Activated CD4-positive, alpha-beta T cell treated with anti-CD3 and anti-CD28 coated beads for 24 hours (primary cell): ENCODE data around the gene MYO1H.

ENCODE experiments used
- DNase-seq, 2 donors: peaks; one replicate each; pipeline ENCODE4 v3.0.0-alpha.2; 2020; ENCODE audit warnings: low read depth in 2 of 2

The MYO1H gene

GRCh38 chr12:109449845-109450532, 102.3 kb downstream of the MYO1H start:
- no peak for DNase-seq

DNA sequence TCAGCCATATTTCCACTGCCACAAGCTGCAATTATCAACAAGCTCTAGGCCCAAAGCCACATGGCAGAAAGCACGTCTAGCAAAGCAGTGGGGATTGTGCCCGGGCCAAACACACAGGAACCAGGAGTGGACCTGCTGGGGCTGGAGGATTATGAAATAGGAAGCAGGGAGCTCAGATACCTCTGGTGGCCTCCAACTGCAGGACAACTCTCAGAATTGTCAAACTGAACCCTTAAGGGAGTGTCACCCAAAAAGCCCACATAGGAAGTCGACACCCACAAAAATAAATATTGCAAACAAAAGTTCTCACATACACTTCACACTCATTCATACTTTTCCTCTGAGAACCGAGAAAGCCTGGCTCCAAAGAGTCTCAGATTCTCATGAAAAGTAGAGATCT, 103.3 kb downstream of the MYO1H start:
- DNase-seq = no peak

- DNase-seq = no peak
Measured at GRCh38 chr12:109451400-109451799, 103.7 kb downstream of the MYO1H start.

DNA sequence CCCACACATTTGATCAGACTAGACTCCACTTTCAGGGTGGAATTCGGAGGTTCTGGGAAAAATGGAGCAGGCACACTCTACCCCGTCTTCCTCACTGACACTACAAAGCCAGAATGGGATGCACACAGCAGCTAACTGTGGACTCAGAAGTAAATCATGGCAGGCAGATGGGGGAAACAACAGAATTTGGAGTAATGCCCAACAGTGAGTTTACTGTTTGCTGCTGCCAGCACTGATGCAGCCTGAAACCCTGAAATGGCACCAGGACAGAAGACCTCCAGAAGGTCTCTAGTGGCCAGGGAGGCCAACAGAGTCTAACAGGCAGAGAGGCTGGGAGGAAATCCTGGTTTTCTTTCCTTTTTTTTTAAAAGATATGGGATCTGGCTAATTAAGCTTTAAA, 104.8 kb downstream of the MYO1H start:
- no peak for DNase-seq

GRCh38 chr12:109455706-109456105, 108.0 kb downstream of the MYO1H start:
- no peak for DNase-seq

DNA sequence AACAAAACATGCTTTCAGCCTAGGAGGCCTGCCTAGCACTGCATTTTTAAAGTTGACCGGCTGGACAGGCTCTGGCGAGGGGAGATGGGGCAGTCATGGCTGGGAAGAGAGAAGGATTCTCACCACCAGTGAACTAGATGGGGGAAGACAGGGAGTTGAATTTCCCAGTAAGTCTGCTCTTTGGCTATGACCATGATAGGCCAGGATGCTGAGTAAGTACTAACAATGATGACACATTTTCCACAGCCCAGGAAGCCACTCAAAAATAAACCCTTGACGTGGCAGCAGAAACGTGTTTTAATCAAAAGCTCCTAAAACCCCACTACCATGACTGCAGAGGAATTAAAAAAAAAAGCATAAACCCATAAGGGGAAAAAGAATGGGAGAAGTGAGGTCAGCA, 110.4 kb downstream of the MYO1H start:
- DNase-seq = no peak

DNA sequence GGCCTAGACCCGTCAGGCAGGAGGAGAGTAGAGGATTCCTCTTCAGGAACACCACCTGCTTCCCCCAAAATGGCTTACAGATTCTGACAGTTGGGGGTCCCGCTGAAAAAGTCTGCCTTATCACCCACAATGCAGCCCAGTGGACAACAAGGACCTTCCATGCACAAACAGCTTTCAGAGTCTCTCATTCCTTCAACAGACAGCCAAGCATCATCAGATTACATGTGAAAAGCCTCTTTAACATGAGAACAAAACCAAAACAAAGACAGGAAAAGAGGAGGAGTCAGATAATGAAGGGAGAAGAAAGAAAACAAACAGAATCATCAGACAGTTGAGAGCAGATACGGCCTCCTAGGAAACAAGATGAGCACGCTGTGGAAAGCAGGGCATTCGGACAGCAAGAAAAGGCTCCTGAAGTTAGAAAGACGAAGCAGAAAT, 111.1 kb downstream of the MYO1H start:
- DNase-seq = no peak

- DNase-seq = no peak
Measured at GRCh38 chr12:109459247-109459646, 111.5 kb downstream of the MYO1H start.

GRCh38 chr12:109460538-109460937, 112.8 kb downstream of the MYO1H start:
- no peak for DNase-seq

DNA sequence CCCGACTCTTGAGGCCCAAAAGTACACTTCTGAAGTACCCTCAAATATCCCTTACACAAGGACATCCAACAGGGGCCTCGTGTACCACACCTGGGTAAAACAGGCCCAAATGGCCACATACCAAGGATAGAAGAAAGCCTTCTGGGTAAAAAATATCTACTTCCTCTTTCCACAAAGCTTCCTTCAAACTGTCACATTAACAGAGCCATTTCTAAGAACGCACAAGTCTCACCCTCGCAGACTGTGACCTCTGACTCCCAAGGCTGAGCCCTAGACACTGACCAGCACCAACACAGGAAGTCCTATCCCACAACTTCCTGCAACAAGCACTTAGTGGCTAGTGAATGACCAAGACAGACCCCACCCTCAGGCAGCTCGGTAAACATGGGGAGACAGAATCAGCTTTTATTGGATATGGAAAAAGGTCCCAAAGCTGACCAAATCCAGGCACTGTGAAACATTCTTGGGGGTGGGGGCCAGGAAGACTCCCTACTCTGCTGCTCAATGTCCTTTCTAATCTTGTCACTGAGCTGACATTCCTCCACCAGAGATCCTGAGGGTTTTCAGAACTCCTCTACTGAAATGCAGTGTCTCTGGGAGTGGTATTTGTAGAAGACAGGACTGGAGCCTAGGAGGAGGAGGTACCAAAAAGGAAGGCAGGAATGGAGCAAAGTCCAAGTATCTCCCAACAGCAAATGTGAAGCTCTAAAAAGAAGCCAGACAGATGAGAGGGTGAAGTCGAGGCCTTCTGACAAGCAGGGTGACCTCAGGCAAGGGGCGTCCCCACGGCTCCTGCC, 113.5 kb downstream of the MYO1H start:
- DNase-seq = no peak

DNA sequence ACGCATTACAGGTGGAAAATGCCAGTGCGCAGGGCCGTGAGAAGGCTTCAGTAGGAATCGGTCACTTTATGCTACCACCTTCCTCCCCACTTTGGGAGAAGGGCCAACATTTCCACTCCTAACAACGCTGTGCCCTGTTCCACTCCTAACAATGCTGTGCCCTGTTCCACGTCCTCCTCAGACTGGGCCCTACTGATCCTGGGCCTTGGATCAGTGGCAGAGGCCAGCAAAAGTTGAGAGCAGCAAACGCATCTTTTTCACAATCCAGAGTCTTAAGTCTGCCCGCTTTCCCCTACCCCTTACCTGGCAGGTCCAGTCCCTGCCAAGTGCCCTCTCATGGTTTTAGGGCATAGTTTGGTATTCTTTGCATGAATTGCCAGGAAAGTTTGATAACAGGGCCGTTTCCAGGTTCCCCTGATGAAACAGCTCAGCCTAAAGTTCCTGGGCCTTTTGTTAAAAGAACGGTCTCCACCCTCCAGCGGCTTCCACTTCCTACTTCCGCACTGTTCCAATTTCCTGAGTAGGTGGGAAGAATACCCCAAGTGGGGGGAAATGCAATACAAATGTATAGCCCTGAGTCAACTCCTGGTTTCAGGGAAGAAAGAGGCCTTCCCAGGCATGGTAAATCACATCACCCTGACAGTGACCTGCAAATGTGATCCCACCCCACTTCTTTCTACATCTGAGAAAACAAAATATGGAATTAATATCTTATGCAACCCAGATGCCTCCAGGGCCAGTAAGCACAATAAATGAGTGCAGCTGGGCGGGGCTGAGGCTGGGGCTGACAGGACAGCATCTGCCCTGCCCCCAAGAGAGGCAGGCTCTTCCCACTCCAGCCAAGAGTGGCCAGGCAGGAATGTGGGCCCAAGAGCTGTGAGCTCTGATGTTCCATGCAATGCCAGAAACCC, 114.4 kb downstream of the MYO1H start:
- no peak for DNase-seq

GRCh38 chr12:109462868-109463692, 115.4 kb downstream of the MYO1H start:
- DNase-seq = no peak

DNA sequence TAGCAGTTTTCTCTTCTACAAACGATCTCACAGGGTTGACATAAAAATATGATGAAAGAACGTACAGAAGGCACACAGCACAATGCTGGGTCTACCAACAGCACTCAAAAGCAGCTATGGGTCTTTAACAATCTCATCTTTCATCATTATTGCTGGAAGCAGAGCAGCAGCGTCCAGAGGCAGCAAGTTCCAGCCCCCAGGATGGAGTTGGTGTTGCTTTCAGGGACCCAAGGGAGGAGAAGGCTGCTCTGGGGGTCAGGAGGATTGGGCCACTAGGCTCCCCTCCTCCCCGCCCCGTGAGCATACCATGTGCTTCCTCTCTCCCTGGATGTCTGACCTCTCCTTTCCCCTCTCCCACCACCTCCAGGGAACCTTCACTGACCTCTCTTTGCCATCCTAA, 116.1 kb downstream of the MYO1H start:
- DNase-seq = no peak

- DNase-seq = no peak
Measured at GRCh38 chr12:109464642-109465351, 117.1 kb downstream of the MYO1H start.

- DNase-seq = no peak
Measured at GRCh38 chr12:109466305-109466704, 118.6 kb downstream of the MYO1H start.

GRCh38 chr12:109466821-109467220, 119.1 kb downstream of the MYO1H start:
- DNase-seq = no peak

DNA sequence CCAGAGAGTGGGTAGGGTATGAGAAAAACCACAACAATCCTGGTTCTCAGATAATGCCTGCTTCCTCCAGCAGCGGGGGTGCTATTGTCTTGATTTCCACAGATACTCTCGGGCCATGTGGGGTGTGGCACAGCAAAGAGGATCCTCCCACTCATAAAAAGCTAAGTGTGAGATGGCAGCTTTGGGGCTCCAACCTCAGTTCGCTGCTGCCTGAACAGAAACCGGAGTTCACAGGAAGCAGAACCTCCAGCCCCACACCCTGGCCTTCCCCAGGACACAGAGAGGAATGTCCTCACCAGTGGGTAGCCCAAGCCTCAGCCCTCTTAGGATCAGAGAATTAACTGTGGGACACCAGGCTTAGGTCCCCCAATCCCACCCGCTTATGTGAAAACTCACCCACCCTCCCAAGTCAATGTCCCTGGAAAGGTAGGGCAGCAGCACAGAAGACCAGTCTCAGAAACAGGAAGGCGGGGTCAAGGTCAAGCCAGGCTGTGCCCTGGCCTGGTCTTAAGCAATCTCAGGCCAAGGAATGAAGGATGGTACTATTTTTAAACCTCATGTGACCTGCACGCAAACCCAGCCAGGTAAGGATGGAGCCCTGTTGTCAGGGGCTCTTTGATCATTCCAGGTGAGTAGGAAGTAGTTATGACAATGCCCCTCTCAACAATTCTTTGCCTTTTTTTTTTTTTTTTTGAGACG, 120.4 kb downstream of the MYO1H start:
- no peak for DNase-seq

- DNase-seq = no peak
Measured at GRCh38 chr12:109469517-109469916, 121.8 kb downstream of the MYO1H start.

DNA sequence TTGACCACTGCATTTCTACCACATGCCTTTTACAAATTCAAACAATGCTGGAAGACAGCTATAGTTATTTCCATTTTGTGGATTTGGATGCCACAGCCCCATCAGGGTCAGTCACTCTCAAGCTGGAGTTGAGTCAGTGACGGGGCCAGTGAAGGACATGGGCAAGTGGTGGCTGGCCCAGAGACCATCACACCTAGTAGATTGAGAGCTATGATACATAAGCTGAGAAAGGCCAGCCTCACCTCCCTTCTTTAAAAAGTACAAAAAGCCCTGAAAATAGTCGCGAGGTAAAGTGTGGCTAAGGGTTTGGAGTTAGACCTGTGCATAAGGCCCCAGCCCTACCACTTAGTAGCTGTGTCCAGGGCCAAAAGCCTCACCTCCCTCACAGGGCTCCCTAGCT, 125.3 kb downstream of the MYO1H start:
- DNase-seq = no peak
